Mucosa of rectum (tissue), 2 donors: ENCODE results near the gene KIAA0513.
"Not testable (repeated sequence)": the region's sequence is repeated elsewhere in the genome, so short reads cannot be mapped to it uniquely, and the experiment has no call there.

Source experiments
- H3K27ac ChIP-seq, 2 donors: one replicate each; pipeline ENCODE4 v1.7.0; 2013; ENCODE audit warnings: inconsistent platforms in 2 of 2, low read depth in 2 of 2, low read length in 2 of 2
- H3K27me3 ChIP-seq, 2 donors: one replicate each; pipeline ENCODE4 v1.7.0; 2013; ENCODE audit warnings: low read length in 2 of 2; ENCODE audit not compliant: control insufficient read depth in 2 of 2, insufficient read depth in 2 of 2
- H3K36me3 ChIP-seq, 2 donors: one replicate each; pipeline ENCODE4 v1.7.0; 2013; ENCODE audit warnings: low read length in 2 of 2; ENCODE audit not compliant: control insufficient read depth in 2 of 2, insufficient read depth in 2 of 2
- H3K4me1 ChIP-seq, 2 donors: one replicate each; pipeline ENCODE4 v1.7.0; 2013; ENCODE audit warnings: low read length in 2 of 2, mild to moderate bottlenecking in 1 of 2; ENCODE audit not compliant: control insufficient read depth in 2 of 2, insufficient read depth in 2 of 2
- H3K4me3 ChIP-seq, 2 donors: one replicate each; pipeline ENCODE4 v1.7.0; 2013; ENCODE audit warnings: low read length in 2 of 2
- H3K9ac ChIP-seq, 2 donors: one replicate each; pipeline ENCODE4 v1.7.0; 2013; ENCODE audit warnings: low read length in 2 of 2, low read depth in 1 of 2, mild to moderate bottlenecking in 1 of 2
- H3K9me3 ChIP-seq, 2 donors: one replicate each; pipeline ENCODE4 v1.7.0; 2013; ENCODE audit warnings: low read length in 2 of 2; ENCODE audit not compliant: control insufficient read depth in 2 of 2
- donor health status: healthy.
- donor health status: Normal muscosa, but diverticular disease.

Gene KIAA0513

GRCh38 chr16:85049706-85050305 is 22.2 kb downstream of the KIAA0513 start:
- peak overlapping the region in 1 of 2 donors; percentile 94 for H3K27ac ChIP-seq
- H3K4me1 ChIP-seq, result peaks cover 42 to 46% of the 10 kb centered on the region in 2 donors
- H3K36me3 ChIP-seq, result no peaks in the 10 kb centered on the region
- no peak overlapping the region for H3K9ac ChIP-seq
- peak overlapping the region in 1 of 2 donors; percentile 7 for H3K4me3 ChIP-seq
- no peaks in the 10 kb centered on the region for H3K27me3 ChIP-seq
- no peaks in the 10 kb centered on the region for H3K9me3 ChIP-seq

- Histone ChIP-seq H3K36me3 (no peaks in the 10 kb centered on the region), H3K27ac (no peak overlapping the region), H3K27me3 (no peaks in the 10 kb centered on the region), H3K4me3 (peak overlapping the region in 1 of 2 donors; percentile 26), H3K9me3 (no peaks in the 10 kb centered on the region), H3K9ac (no peak overlapping the region), H3K4me1 (peaks cover 51 to 58% of the 10 kb centered on the region in 2 donors)
These were observed 23.5 kb downstream of the KIAA0513 start for GRCh38 chr16:85051067-85051581.

- Histone ChIP-seq H3K27me3 (no peaks in the 10 kb centered on the region), H3K4me3 (no peak overlapping the region), H3K9ac (no peak overlapping the region), H3K4me1 (peaks cover 50 to 57% of the 10 kb centered on the region in 2 donors), H3K9me3 (no peaks in the 10 kb centered on the region), H3K36me3 (no peaks in the 10 kb centered on the region), H3K27ac (peak overlapping the region in 1 of 2 donors; percentile 3)
These were observed 24.1 kb downstream of the KIAA0513 start for GRCh38 chr16:85051683-85052082.

DNA sequence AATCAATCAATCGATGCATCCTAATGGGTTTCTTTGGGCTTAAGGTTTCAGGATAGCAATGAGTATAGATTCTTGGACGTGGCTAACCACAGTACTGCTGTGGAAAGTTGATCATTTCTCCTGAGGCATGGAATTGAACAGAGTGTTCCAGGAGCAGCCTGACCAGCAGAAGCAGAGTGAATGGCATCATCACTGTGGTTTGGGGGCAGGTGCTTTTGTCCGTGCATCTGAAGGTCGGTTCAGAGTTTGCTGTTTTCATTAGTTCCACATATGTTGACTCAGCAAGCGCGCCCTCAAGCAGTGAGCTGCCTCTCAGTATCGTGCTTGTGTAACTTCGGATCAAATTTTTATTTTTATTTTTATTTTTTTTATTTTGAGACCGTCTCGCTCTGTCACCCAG is 24.9 kb downstream of the KIAA0513 start:
- H3K27ac ChIP-seq, result no peak overlapping the region
- no peaks in the 10 kb centered on the region for H3K36me3 ChIP-seq
- H3K27me3 ChIP-seq, result no peaks in the 10 kb centered on the region
- no peak overlapping the region for H3K9ac ChIP-seq
- H3K9me3 ChIP-seq, result no peaks in the 10 kb centered on the region
- no peak overlapping the region for H3K4me3 ChIP-seq
- H3K4me1 ChIP-seq, result peaks cover 49 to 53% of the 10 kb centered on the region in 2 donors

GRCh38 chr16:85054321-85054720 is 26.7 kb downstream of the KIAA0513 start:
- H3K9ac ChIP-seq, H3K36me3 ChIP-seq, H3K4me3 ChIP-seq, H3K9me3 ChIP-seq, H3K27me3 ChIP-seq: not testable (repeated sequence)
- peaks cover 36 to 40% of the 10 kb centered on the region in 2 donors for H3K4me1 ChIP-seq
- H3K27ac ChIP-seq, result peak overlapping the region; percentile 67 to 77

- Histone ChIP-seq H3K4me3 (peak overlapping the region; percentile 48 to 63), H3K9ac (peak overlapping the region in 1 of 2 donors; percentile 49), H3K9me3 (no peaks in the 10 kb centered on the region), H3K36me3 (peaks cover 0 to 3% of the 10 kb centered on the region in 2 donors), H3K4me1 (peaks cover 31 to 36% of the 10 kb centered on the region in 2 donors), H3K27ac (peak overlapping the region; percentile 67 to 77), H3K27me3 (no peaks in the 10 kb centered on the region)
These were observed 27.4 kb downstream of the KIAA0513 start for GRCh38 chr16:85054948-85055492.

DNA sequence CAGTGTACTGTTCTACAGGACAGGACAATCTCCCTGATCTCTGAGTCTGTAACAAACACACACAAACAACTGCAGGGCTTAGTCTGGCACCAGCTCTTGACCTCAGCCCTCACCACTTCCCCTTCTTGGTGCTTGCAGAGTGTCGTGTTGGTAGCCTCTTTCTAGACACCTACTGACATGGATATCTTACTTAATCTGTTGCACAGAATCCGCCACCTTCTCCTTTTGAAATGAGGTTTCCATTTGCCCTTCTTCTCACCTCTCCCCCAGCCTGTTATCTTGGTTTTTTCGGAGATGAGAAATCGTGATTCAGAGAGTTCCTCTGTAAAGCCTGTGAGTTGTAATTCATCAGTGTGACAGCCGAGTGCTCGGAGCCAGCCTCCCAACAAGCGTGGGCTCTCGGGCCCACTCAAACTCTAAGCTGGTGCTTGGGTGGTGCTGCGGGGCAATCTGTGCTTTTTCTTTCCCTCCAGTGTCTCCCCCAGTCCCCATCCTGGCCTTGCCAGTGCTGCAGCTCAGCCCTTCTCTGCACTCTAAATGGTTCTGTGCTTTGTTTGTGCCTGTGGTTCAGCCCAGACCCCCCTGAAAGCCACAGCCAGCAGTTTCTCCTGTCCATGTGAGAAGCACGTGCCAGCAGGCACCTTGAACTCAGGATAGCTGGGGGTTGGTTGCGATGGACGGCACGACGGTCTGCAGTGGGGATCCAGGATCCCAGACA is 28.1 kb downstream of the KIAA0513 start:
- peak overlapping the region; percentile 67 to 77 for H3K27ac ChIP-seq
- H3K36me3 ChIP-seq, result peaks cover 0 to 3% of the 10 kb centered on the region in 2 donors
- peak overlapping the region; percentile 48 to 63 for H3K4me3 ChIP-seq
- H3K4me1 ChIP-seq, result peaks cover 28 to 33% of the 10 kb centered on the region in 2 donors
- H3K9me3 ChIP-seq, result no peaks in the 10 kb centered on the region
- no peaks in the 10 kb centered on the region for H3K27me3 ChIP-seq
- peak overlapping the region in 1 of 2 donors; percentile 53 for H3K9ac ChIP-seq

GRCh38 chr16:85056211-85056748 is 28.7 kb downstream of the KIAA0513 start:
- H3K27ac ChIP-seq, result peak overlapping the region; percentile 67 to 77
- H3K9ac ChIP-seq, result peak overlapping the region in 1 of 2 donors; percentile 53
- no peaks in the 10 kb centered on the region for H3K27me3 ChIP-seq
- H3K4me1 ChIP-seq, result peaks cover 25 to 29% of the 10 kb centered on the region in 2 donors
- H3K36me3 ChIP-seq, result peaks cover 0 to 3% of the 10 kb centered on the region in 2 donors
- H3K9me3 ChIP-seq, result no peaks in the 10 kb centered on the region
- peak overlapping the region; percentile 48 to 63 for H3K4me3 ChIP-seq

DNA sequence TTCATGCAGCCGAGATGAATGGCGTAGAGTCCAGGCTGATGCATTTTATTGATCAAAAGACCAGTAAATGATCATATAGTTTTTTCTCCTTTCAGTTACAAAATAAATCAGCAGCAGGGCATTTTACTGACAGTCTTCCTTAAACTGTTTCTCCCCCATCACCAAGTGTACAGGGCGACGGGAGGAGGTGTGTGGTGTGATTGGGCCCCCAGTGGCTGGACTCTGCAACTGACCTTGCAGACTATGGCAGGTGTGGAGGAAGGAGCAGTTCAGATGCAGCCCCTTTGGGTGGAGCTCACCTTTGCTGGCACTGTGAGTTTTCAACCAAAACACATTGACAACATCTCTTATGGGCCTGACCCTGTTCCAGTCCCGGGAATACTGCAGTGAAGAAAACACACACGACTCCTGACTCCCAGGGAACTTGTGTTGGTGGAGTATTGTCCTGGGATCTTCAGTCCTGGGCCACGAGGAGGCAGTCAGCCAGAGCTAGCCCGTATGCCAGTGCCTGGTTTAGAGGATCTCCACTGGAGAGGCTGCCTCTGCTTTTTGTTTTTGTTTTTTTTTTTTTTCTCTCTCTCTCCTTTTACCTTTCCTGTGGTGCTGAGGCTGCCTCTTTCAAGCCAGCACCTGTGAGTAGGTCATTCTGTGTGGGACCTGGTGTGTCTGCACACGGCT is 29.8 kb downstream of the KIAA0513 start:
- Histone ChIP-seq H3K27ac (no peak overlapping the region), H3K36me3 (peaks cover 0 to 3% of the 10 kb centered on the region in 2 donors), H3K9me3 (no peaks in the 10 kb centered on the region), H3K9ac (no peak overlapping the region), H3K27me3 (no peaks in the 10 kb centered on the region), H3K4me3 (no peak overlapping the region), H3K4me1 (peaks cover 22 to 27% of the 10 kb centered on the region in 2 donors)
